Measurements from ENCODE around the gene TMEM170A.
"Not testable (repeated sequence)": the region's sequence is repeated elsewhere in the genome, so short reads cannot be mapped to it uniquely, and the experiment has no call there.

The TMEM170A gene

GRCh38 chr16:75464122-75464918 lies at the start of gene TMEM170A:
TMEM170A (minus strand) TSS chr16:75464689; CDS start chr16:75464600, 89 bp downstream.
- peak; percentile 97 to 100 for DNase-seq (ENCODE audit: low read depth in 2 of 2)

DNA sequence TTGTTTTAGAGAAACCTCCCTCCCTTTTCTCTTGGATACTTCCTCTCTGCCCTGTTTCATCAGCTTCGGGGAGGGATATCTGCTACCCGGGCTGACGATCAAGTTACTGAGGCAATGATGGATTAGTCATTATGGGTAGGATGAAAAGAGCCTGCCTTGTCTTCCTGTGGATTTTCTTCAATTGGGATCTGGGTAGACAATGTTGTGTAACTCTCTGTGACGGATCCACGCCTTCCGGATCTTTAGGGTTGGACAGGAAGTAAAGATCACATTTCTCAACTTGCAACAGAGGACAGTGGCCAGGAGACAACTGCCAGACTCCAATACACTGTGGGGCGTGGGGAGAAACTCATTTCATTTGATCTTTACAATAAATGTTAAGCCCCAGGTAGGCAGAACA lies 42.1 kb upstream of the TMEM170A start:
- DNase-seq (ENCODE audit: low read depth in 2 of 2): no peak

DNA sequence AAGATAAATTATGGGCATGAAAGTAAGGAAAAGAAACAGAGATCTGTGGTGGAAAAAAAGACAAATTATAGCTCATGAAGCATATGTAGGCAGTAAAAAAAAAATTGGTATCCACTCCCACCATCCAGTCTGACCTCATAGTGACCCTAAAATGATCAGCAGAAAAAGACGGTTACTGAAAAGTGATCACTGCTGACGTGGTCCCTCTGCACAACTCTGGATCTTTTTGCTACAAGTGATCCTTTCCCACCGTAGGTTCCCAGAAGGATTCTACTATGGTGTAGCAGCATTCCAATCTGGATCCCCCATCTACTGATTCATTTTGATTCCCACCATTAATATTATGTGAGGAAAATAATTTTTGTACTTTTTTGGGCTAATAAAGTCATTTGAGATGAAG lies 41.6 kb upstream of the TMEM170A start:
- DNase-seq (ENCODE audit: low read depth in 2 of 2): no peak

DNA sequence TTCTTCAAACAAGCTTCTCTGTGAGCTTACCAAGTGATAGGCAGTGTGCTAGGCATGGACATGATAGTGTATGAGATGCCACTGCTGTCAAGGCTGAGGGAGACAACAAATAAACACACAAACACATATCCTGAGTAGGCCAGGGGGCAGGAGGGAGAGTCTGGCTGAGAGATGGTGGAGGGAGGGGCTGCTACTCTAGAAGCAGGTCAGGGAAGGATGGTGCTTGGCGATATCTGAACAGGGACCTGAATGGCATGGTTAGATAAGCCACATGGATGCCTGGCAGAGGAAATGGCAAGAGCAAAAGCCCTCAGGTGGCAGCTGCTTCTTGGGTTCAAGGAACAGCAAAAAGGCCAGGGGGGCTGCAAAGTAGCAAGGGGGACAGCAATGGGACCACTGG lies 39.3 kb upstream of the TMEM170A start:
- no peak for DNase-seq (ENCODE audit: low read depth in 2 of 2)

GRCh38 chr16:75502916-75503605 lies 38.6 kb upstream of the TMEM170A start:
- DNase-seq (ENCODE audit: low read depth in 2 of 2): no peak

DNA sequence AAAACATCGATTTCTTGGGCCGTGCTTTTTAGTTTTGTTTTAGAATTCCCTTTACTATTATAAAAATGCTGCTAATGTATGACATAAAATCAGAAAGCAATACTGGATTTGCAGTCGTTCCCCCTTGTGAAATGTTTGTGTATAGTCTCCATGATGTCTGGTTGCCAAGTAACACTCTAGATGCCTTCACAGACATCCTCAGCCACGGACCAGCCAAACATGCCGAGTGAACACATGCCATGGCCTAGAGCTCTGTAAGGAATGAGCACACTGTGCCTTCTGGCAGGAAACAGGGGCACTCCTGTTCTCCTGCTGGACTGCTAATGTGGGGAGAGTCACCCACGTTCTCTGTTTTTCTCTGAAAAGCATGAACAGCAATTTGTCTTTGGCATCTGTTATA lies 37.3 kb upstream of the TMEM170A start:
- not testable (repeated sequence) for DNase-seq (ENCODE audit: low read depth in 2 of 2)

DNA sequence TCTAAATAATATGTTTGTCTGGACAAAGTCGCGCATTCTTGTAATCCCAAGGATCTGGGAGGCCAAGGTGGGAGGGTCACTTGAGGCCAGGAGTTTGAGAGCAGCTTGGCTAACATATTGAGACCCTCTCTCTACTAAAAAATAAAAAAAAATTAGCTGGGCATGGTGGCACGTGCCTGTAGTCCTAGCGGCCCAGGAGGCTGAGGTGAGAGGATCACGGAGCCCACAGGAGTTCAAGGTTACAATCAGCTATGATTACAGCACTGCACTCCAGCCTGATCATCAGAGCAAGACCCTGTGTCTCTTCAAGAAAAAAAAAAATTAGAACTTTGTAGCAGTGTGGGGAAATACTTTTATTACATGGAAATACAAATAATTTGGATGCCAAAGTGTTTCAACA lies 36.9 kb upstream of the TMEM170A start:
- no peak for DNase-seq (ENCODE audit: low read depth in 2 of 2)

DNA sequence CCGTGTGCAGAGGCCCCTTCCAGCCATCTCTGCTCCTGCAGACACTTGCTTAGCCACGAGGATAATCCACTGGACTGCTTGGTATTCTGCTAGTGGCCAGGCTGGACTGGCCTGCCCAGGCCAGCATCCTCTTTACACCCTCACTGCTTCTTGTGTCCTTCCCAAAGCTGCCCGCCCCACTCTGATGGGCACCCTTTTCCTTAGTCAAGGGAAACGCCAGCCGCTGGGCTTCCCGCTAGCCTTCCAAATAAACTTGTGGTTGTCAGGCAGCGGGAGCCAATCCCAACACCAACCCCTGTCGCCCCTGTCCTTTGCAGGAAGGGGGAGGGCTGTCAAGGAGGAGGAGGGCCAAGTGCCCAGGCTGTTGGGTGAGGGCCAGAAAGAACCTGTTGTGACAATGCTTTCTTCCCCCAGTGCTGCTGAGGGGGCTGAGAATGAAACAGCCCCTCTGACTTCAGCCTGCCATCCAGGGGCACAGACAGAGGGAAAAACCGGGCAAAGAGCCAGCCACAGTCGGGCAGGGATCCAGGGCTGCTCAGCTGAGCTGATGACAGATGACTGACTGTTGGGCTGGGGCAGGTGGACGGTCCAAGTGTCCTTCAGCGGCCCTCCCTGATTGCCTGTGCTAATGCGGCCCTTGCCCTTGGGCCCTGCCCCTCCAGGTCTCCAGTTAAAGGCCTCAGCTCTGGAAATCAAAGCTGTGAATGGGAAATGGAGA lies 34.3 kb upstream of the TMEM170A start:
- not testable (repeated sequence) for DNase-seq (ENCODE audit: low read depth in 2 of 2)

GRCh38 chr16:75497558-75497957 lies 33.1 kb upstream of the TMEM170A start:
- DNase-seq (ENCODE audit: low read depth in 2 of 2): no peak

GRCh38 chr16:75495076-75495674 lies 30.7 kb upstream of the TMEM170A start, which contains the start of gene CHST6:
CHST6 (minus strand) TSS chr16:75495441; CDS start chr16:75479828, 15,613 bp downstream.
- no peak for DNase-seq (ENCODE audit: low read depth in 2 of 2)

DNA sequence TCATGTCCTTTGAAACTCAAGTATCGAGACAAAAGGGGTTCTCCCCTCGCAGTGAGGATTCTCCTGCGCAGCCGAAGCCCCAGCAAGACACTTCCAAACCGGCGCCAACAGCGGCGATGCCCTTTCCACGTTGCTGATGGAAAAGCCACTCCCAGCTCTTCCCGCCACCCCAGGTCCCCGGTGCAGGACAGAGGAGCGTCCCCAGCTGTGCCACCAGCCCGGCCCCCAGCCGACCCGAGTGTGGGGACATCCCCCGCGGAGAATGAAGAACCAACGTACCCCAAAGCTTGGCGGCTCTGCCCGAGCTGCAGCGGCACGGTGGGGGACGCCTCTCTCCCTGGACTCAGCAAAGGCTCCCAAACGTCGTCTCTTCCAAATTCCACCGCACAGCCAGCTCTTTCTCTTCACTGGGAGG lies 30.2 kb upstream of the TMEM170A start:
- no peak for DNase-seq (ENCODE audit: low read depth in 2 of 2)

- DNase-seq (ENCODE audit: low read depth in 2 of 2): no peak
Observed at GRCh38 chr16:75494184-75494583, 29.7 kb upstream of the TMEM170A start.

DNA sequence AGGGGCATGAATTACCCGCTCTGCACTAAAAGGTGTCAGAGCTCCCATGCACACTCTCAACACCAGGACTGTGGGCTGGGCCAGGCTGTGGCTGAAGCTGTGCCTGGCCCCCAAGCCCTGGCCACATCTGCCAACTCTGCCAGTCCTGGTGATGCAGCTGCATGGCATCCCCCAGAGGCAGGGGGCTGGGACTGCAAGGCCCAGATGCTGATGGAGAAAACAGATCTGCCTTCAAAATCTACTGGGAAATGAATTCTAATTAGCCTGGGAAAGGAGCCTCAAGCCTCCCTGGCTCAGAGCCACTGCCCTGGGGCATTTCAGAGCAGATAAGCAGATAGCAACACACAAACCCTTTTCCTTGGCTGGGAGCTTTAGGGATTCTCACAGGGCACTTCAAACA lies 27.4 kb upstream of the TMEM170A start:
- no peak for DNase-seq (ENCODE audit: low read depth in 2 of 2)

GRCh38 chr16:75488322-75488721 lies 23.8 kb upstream of the TMEM170A start:
- no peak for DNase-seq (ENCODE audit: low read depth in 2 of 2)

- no peak for DNase-seq (ENCODE audit: low read depth in 2 of 2)
Observed at GRCh38 chr16:75486676-75487313, 22.3 kb upstream of the TMEM170A start.

- DNase-seq (ENCODE audit: low read depth in 2 of 2): no peak
Observed at GRCh38 chr16:75486014-75486675, 21.7 kb upstream of the TMEM170A start.

DNA sequence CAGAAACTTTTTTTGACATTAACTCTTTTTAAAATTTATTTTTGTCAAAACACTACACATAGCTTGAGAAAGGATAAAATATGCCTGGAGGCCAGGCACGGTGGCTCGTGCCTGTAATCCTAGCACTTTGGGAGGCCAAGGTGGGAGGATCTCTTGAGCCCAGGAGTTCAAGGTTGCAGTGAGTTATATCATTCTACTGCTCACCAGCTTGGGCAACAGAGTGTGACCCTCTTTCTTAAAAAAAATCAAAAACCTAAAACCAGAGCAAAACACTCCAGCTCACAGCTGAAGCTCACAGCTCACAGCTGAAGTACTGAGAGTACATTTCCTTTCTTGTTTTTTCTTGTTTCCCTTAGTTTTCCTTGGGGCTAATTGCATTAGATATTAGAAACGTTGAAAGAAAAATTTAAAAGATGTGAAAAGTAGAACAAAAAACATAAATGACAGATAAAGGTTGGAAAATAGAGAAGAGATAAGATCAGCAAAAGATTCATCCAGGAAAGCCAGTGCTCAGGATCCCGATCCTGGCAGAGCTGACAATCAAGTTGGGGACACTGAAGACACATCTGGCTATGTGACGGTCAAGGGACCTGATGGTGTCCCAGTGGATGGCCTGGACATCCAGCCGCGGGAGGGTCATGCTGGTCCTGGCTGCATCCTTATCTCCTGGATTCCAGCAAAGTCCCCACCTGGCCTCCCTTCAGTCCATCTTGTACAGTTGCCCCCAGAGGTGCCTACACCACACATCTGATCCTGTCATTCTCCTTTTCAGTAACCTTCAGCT lies 20.9 kb upstream of the TMEM170A start:
- no peak for DNase-seq (ENCODE audit: low read depth in 2 of 2)

DNA sequence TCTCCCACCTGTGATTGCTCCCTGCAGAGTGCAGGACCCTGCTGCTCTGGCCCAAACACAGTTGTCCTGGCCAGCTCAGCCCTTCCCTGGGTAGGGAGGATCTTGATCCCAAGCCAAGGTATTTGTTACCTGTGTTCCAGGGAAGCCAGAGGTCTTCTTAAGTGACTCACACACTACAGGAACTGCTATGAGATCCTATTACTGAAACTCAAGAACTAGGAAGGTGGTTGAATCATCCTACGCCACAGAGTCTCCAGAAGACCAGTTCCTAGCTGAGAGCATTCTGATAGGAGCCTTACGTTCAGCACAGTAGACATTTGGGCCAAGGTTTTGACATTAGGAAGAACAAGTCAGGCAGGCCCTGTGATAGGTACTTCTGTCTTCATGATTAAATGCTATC lies 18.7 kb upstream of the TMEM170A start:
- no peak for DNase-seq (ENCODE audit: low read depth in 2 of 2)

GRCh38 chr16:75482434-75483205 lies 18.1 kb upstream of the TMEM170A start:
- DNase-seq (ENCODE audit: low read depth in 2 of 2): no peak
